HCEC 1CT (cell line): ENCODE results near the gene ACTL8.

ENCODE experiments used
- DNase-seq: peaks from one replicate; pipeline ENCODE4 v3.0.0-alpha.2; 2017

Gene ACTL8

DNA sequence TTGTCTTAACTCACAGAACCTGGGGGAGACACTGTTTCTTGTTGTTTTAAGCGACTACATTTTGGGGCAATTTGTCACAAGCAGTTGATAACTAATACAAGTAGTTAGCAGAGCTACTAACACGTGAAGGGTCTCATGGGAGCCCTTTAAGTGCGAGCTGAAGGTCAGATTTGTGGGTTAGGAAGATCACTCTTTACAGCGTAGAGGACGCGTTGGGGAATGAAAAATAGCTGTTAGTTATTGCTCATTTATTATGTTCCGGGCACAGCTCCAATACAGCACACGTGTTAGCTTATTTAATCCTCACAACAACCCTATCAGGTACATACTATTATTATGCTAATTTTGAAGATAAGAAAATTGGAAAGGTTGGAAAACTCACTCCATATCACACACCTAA is 95.9 kb downstream of the ACTL8 start:
- DNase-seq: no peak

GRCh38 chr1:17852383-17852782 is 97.2 kb downstream of the ACTL8 start:
- no peak for DNase-seq

GRCh38 chr1:17853241-17853935 is 98.3 kb downstream of the ACTL8 start:
- DNase-seq: no peak

GRCh38 chr1:17856496-17857108 is 101.5 kb downstream of the ACTL8 start:
- DNase-seq: no peak

DNA sequence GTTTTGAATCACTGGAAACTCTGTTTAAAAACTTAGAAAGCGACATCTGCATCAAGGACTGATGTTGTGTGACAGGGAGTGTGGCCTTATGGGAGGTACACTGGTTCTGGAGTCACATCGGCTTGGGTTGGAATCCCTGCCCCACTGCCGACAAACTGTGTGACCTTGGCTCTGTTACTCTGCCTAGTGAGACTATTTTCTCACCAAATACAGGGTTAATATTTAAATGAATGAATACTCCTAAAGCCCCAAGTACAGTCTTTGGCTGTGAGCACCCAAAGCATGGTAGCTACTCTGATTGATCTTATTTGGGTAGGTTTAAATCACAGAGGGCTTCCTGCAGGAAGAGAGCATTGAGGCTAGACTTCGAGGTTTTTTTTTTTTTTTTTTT is 102.0 kb downstream of the ACTL8 start:
- no peak for DNase-seq

- DNase-seq: no peak
Measured at GRCh38 chr1:17857996-17858395, 102.9 kb downstream of the ACTL8 start.

- DNase-seq: no peak
Measured at GRCh38 chr1:17860812-17861211, 105.7 kb downstream of the ACTL8 start.

DNA sequence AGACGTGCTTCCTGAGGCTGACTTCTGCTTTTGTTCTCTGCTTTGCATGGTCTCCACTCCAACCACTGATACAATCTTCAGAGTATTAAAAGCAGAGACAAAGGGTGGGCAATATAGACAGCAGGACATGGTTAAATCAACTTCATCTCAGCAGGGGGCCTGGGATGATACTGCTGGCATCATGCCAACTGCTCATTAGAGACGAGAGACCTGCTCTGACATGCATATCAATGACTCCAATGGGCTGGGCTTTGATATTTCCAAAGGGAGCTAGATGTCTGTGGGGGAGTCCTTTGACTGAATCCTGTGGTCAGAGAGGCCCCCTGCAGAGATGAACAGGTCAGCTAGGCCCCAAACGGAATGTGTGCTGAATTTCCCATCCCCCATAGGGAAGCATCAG is 106.6 kb downstream of the ACTL8 start:
- no peak for DNase-seq

GRCh38 chr1:17862121-17862520 is 107.0 kb downstream of the ACTL8 start:
- no peak for DNase-seq

DNA sequence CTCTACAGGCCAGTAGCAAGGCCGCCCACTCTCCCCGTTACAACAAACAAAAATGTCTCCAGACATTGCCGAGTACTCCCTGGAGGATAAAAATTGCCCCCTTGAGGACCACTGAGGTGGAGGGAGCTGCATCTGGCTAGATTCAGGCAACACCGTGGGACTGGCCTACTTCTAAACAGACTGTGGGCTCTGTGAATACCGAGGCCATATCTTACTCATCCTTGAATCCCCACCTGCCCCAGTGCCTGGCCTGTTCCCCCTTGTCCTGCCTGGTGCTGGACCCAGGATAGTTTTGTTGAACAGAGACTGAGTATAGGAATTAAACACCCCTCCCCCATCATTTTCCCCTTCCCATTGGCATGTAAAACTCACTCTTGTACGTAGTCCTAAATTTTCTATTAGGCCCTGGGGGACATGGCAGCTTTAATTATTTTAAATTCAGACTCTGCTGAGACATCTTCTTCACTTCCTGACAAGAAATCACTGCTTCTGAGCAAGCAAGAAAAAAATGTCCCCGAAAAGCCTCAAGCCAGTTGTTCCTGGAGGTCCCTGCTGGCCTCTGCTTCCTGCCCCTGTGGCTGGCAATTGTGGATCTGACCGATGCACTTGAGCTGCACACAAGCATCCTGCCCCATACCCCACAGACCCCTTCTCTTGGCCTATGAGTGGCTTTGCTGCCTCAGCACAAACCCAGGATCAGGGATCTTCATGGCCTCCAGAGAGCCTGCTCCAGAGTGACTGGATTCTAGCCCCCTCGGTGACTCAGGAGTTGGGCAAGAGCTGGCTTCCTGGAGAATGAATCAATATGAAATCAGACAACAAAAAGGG is 111.0 kb downstream of the ACTL8 start:
- peak; percentile 95 for DNase-seq

- DNase-seq: no peak
Measured at GRCh38 chr1:17866740-17867029, 111.6 kb downstream of the ACTL8 start.

- no peak for DNase-seq
Measured at GRCh38 chr1:17867470-17867869, 112.3 kb downstream of the ACTL8 start.

- DNase-seq: no peak
Measured at GRCh38 chr1:17869815-17870214, 114.7 kb downstream of the ACTL8 start.

- DNase-seq: no peak
Measured at GRCh38 chr1:17870679-17871078, 115.5 kb downstream of the ACTL8 start.

DNA sequence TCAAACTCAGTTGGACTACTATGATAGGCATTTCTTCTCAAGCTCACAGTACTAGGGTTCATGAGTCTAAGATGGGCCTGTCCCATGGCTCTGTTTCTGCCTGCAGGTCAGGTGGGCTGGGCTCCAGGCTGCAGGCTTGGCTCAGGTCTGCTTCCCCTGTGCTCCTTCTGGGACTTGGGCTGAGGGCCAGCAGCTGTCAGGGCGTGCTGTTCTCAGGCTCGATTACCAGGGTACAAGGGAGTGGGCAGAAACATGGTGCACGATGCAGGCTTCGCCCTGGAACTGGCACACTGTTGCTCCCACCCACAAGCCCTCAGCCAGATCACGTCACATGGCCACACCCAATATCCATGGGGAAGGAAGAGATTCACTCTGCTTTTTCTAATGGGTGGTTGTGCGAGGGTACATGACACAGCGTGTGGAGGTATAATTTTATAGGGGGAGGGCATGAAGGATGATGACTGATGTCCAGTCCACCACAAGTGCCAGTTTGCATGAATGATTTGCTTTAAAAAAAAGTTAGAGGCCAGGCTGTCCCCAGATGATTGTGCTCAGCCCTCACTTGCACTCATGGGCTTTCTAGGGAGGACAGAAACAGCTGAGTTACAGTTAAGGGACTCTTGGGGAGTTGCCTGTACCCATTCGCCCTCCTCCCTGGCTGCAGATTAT is 118.0 kb downstream of the ACTL8 start:
- no peak for DNase-seq

DNA sequence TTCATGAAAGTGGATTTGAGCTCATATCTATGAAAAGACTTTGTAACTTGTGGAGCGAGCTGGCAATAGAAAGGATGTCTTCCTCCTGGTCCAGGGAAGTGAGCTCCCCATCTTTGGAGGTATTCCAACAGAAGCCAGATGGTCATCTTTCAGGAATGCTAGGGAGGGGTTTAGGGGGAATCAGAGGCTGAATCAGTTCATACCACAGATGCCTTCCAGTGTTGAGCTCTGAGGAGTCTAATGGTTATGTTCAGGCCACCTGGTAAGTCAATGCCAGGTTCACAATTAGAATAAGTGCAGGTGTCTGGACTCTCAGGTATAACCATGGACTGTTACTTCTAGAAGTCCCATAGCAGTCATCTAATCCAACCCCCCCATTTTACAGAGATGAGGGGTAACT is 119.1 kb downstream of the ACTL8 start:
- peak; percentile 95 for DNase-seq

DNA sequence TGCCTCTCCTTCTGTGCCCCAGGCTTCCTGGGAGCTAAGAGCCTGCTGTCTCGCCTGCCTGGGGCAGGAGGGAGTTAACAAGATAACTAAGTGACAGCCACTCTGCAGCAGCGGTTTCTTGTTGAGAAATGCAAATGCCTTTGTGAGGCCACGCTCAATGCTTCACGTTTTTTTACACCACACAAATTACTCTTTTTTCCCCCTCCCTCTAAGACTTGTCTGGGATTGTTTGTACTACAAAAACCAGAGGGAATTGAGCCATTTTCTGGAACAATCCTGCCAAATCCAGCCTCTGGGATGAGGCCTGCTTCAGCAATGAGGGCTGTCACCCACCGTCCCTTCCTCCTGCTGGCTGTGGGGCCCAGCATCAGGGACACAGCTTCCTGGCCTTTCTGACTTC is 119.6 kb downstream of the ACTL8 start:
- peak; percentile 72 for DNase-seq

GRCh38 chr1:17875171-17875881 is 120.2 kb downstream of the ACTL8 start:
- DNase-seq: peak; percentile 84

GRCh38 chr1:17875882-17876280 is 120.7 kb downstream of the ACTL8 start:
- DNase-seq: peak; percentile 56
